CD8-positive, alpha-beta memory T cell (primary cell): Measurements from ENCODE around the gene ADM5. TPM values are rescaled to one million over a fixed set of nuclear protein-coding genes. Genes with fewer than 3 reads are reported as not detected.

Source experiments
- CTCF ChIA-PET: fragments of 350-600 bp; sonication (Branson Sonifier 250); formaldehyde crosslinking; loops from one replicate; lab custom pipeline; 2021; ENCODE audit warnings: antibody characterized with exemption; lab: Charles Lee
- POLR2A ChIA-PET: fragments of 350-600 bp; sonication (Branson Sonifier 250); formaldehyde crosslinking; loops from one replicate; lab custom pipeline; 2021; ENCODE audit warnings: antibody characterized with exemption; lab: Charles Lee
- DNase-seq, 5 donors: peaks; one replicate each; pipeline versions ENCODE4 v3.0.0 to v3.0.0-alpha.2; 2020 to 2022; ENCODE audit warnings: mixed read lengths in 1 of 5
- H3K27ac ChIP-seq: one replicate; pipeline ENCODE4 v1.7.0; 2013; ENCODE audit warnings: low read depth, mild to moderate bottlenecking, low read length, moderate library complexity
- H3K27me3 ChIP-seq: 2 replicates; pipeline ENCODE4 v1.7.0; 2013; ENCODE audit warnings: low read length, mild to moderate bottlenecking; ENCODE audit not compliant: insufficient read depth, poor library complexity, severe bottlenecking
- H3K36me3 ChIP-seq: 2 replicates; pipeline ENCODE4 v1.7.0; 2013; ENCODE audit warnings: mild to moderate bottlenecking, low read length, moderate library complexity; ENCODE audit not compliant: insufficient read depth
- H3K4me1 ChIP-seq: 2 replicates; pipeline ENCODE4 v1.7.0; 2013; ENCODE audit warnings: mild to moderate bottlenecking, low read length, moderate library complexity; ENCODE audit not compliant: insufficient read depth
- H3K4me3 ChIP-seq: 2 replicates; pipeline ENCODE4 v1.7.0; 2013; ENCODE audit warnings: mild to moderate bottlenecking, low read length
- H3K9me3 ChIP-seq: 2 replicates; pipeline ENCODE4 v1.7.0; 2013; ENCODE audit warnings: mild to moderate bottlenecking, low read length
- H3K27ac Mint-ChIP-seq, 8 donors: one replicate each; pipeline ENCODE4 v1.8.0; 2020 to 2021; ENCODE audit warnings: mixed read lengths in 8 of 8, mild to moderate bottlenecking in 6 of 8, inconsistent platforms in 3 of 8, moderate library complexity in 3 of 8
- H3K27me3 Mint-ChIP-seq, 2 donors: one replicate each; pipeline ENCODE4 v1.8.0; 2020 to 2021; ENCODE audit warnings: mixed read lengths in 2 of 2, mild to moderate bottlenecking in 1 of 2, moderate library complexity in 1 of 2
- H3K36me3 Mint-ChIP-seq, 3 donors: one replicate each; pipeline ENCODE4 v1.8.0; 2020 to 2021; ENCODE audit warnings: mixed read lengths in 3 of 3, inconsistent platforms in 1 of 3, mild to moderate bottlenecking in 1 of 3
- H3K4me1 Mint-ChIP-seq, 3 donors: one replicate each; pipeline ENCODE4 v1.8.0; 2020 to 2021; ENCODE audit warnings: mixed read lengths in 3 of 3, inconsistent platforms in 1 of 3, mild to moderate bottlenecking in 1 of 3
- H3K4me3 Mint-ChIP-seq, 7 donors: one replicate each; pipeline ENCODE4 v1.8.0; 2020 to 2021; ENCODE audit warnings: mixed read lengths in 7 of 7, mild to moderate bottlenecking in 6 of 7, moderate library complexity in 4 of 7, inconsistent platforms in 2 of 7
- H3K9me3 Mint-ChIP-seq, 5 donors: one replicate each; pipeline ENCODE4 v1.8.0; 2020 to 2022; ENCODE audit warnings: mixed read lengths in 5 of 5, mild to moderate bottlenecking in 3 of 5, moderate library complexity in 2 of 5, inconsistent platforms in 1 of 5
- polyA plus RNA-seq: library from polyadenylated mRNA; unstranded; fragments of 300-500 nt; fragmentation: Illumina TruSeq; gene quantifications from one replicate; pipeline ENCODE4 v1.2.3, GENCODE V29; 2021
- total RNA-seq, 2 experiments: library from RNA; stranded (reverse); gene quantifications; one replicate each; pipeline ENCODE4 v1.2.3, GENCODE V29; 2021

Gene ADM5
- total and polyA plus RNA-seq, 3 experiments from 2014 or later, result 0.91 to 7.2 (median 6.9) TPM

DNA sequence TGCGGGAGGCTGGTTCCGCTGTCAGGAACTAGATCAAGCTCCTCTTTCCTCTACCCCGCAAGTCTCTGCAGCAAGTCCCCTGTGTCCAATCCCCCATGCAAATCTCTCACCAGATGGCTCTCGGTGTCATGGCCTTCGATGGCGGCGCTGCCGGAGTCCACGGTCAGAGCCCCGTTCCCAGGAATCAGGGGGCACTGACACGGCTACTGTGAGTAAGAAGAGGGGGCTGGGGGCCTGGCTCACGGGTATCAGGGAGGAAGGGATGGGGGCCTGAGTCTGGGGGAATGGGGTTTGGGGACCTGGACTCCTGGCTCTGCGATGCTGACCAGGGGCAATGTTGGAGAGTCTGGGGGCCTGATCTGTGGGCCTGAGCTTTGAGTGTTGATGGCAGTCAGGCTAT is 43.4 kb upstream of the ADM5 start:
- peaks cover 19% of the 10 kb centered on the region for H3K4me1 ChIP-seq
- Mint-ChIP-seq H3K9me3 (no peaks in the 10 kb centered on the region), H3K27me3 (peaks cover 0 to 3% of the 10 kb centered on the region in 2 donors), H3K4me1 (peaks cover 32 to 50% (median 36%) of the 10 kb centered on the region in 3 donors), H3K4me3 (no peak overlapping the region), H3K27ac (peak overlapping the region in 2 of 8 donors; percentile 48 to 74), H3K36me3 (peaks cover 0 to 64% (median 0%) of the 10 kb centered on the region in 3 donors)
- peaks cover 17% of the 10 kb centered on the region for H3K36me3 ChIP-seq
- no peak overlapping the region for H3K4me3 ChIP-seq
- H3K27ac ChIP-seq, result no peak overlapping the region
- ChIA-PET CTCF (no interaction called here), POLR2A (no interaction called here)
- H3K9me3 ChIP-seq, result no peaks in the 10 kb centered on the region
- DNase-seq, result no peak
- no peaks in the 10 kb centered on the region for H3K27me3 ChIP-seq

DNA sequence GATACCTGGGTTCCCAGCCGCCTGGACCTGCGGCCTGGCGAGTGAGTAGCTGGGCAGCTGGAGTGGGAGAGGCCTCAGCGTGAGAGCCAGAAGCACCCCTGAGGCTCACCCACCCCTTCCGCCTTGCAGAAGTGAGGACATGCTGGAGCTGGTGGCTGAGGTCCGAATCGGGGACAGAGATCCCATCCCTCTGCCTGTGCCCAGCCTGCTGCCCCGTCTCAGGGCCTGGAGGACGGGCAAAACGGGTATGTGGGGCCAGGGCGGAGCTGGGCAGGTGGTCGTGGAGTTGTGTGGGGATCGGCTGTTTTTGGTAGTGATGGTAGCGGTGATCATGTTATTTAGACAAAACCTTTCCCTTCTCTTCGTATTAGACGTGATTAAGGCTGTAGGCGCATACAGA is 42.8 kb upstream of the ADM5 start:
- H3K36me3 ChIP-seq, result peaks cover 17% of the 10 kb centered on the region
- CTCF ChIA-PET, result no interaction called here

GRCh38 chr19:49651029-49651819 is 38.2 kb upstream of the ADM5 start:
- Histone ChIP-seq H3K9me3 (no peaks in the 10 kb centered on the region), H3K4me1 (no peaks in the 10 kb centered on the region), H3K27ac (no peak overlapping the region), H3K4me3 (no peak overlapping the region), H3K27me3 (no peaks in the 10 kb centered on the region), H3K36me3 (peaks cover 38% of the 10 kb centered on the region)
- no peaks in the 10 kb centered on the region for H3K9me3 Mint-ChIP-seq
- H3K4me1 Mint-ChIP-seq, result peaks cover 2 to 6% (median 4%) of the 10 kb centered on the region in 3 donors
- peak in 1 of 5 donors; percentile 45 for DNase-seq
- H3K36me3 Mint-ChIP-seq, result peaks cover 0 to 74% (median 1%) of the 10 kb centered on the region in 3 donors
- ChIA-PET CTCF (no interaction called here), POLR2A (no interaction called here)
- H3K27me3 Mint-ChIP-seq, result no peaks in the 10 kb centered on the region
- no peak overlapping the region for H3K4me3 Mint-ChIP-seq
- H3K27ac Mint-ChIP-seq, result no peak overlapping the region

More for the DNA sequence above, 42.8 kb upstream of the ADM5 start:
- POLR2A ChIA-PET, result no interaction called here
- peak in 1 of 5 donors; percentile 37 for DNase-seq
- H3K4me3 ChIP-seq, result no peak overlapping the region
- no peak overlapping the region for H3K27ac ChIP-seq
- Mint-ChIP-seq H3K4me1 (peaks cover 28 to 46% (median 31%) of the 10 kb centered on the region in 3 donors), H3K4me3 (peak overlapping the region in 2 of 7 donors; percentile 23 to 64), H3K27ac (peak overlapping the region in 3 of 8 donors; percentile 20 to 79 (median 52)), H3K9me3 (no peaks in the 10 kb centered on the region), H3K27me3 (peaks cover 0 to 3% of the 10 kb centered on the region in 2 donors), H3K36me3 (peaks cover 0 to 65% (median 0%) of the 10 kb centered on the region in 3 donors)
- no peaks in the 10 kb centered on the region for H3K9me3 ChIP-seq
- no peaks in the 10 kb centered on the region for H3K27me3 ChIP-seq
- H3K4me1 ChIP-seq, result peaks cover 13% of the 10 kb centered on the region

DNA sequence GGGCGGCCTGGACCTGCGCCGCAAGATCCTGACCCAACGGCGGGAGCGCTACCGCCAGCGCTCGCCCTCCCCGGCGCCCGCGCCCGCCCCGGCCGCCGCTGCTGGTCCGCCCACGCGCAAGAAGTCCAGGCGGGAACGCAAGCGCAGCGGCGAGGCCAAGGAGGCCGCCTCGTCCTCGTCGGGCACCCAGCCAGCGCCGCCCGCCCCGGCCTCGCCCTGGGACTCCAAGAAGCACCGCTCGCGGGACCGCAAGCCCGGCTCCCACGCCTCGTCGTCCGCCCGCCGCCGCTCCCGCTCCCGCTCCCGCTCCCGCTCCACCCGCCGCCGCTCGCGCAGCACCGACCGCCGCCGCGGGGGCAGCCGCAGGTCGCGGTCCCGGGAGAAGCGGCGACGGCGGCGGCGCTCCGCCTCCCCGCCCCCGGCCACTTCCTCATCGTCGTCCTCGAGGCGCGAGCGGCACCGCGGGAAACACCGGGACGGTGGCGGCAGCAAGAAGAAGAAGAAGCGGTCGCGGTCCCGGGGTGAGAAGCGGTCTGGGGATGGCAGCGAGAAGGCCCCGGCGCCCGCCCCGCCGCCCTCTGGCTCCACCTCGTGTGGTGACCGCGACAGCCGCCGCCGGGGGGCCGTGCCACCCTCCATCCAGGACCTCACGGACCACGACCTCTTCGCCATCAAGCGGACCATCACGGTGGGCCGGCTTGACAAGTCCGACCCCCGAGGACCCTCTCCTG is 37.4 kb upstream of the ADM5 start:
- H3K27me3 ChIP-seq, result no peaks in the 10 kb centered on the region
- Mint-ChIP-seq H3K36me3 (peaks cover 0 to 74% (median 1%) of the 10 kb centered on the region in 3 donors), H3K9me3 (no peaks in the 10 kb centered on the region), H3K27me3 (no peaks in the 10 kb centered on the region), H3K27ac (no peak overlapping the region), H3K4me1 (peaks cover 1% of the 10 kb centered on the region in 3 donors), H3K4me3 (no peak overlapping the region)
- no peak overlapping the region for H3K27ac ChIP-seq
- ChIA-PET POLR2A (no interaction called here), CTCF (no interaction called here)
- H3K36me3 ChIP-seq, result peaks cover 39% of the 10 kb centered on the region
- DNase-seq, result no peak
- no peaks in the 10 kb centered on the region for H3K9me3 ChIP-seq
- no peaks in the 10 kb centered on the region for H3K4me1 ChIP-seq
- no peak overlapping the region for H3K4me3 ChIP-seq

GRCh38 chr19:49652551-49653465 is 36.6 kb upstream of the ADM5 start:
- H3K9me3 Mint-ChIP-seq, result no peaks in the 10 kb centered on the region
- H3K27ac Mint-ChIP-seq, result no peak overlapping the region
- H3K27me3 Mint-ChIP-seq, result no peaks in the 10 kb centered on the region
- peaks cover 34% of the 10 kb centered on the region for H3K36me3 ChIP-seq
- H3K4me3 Mint-ChIP-seq, result no peak overlapping the region
- H3K4me1 ChIP-seq, result no peaks in the 10 kb centered on the region
- ChIA-PET POLR2A (interaction anchor here (1.0 kb wide), 1 partner anchor 12 kb away, joined by 3 read pairs; the partner anchor contains the start of genes BCL2L12 and IRF3), CTCF (no interaction called here)
- no peaks in the 10 kb centered on the region for H3K9me3 ChIP-seq
- peak in 1 of 5 donors; percentile 44 for DNase-seq
- H3K4me1 Mint-ChIP-seq, result peaks cover 0 to 4% (median 2%) of the 10 kb centered on the region in 3 donors
- no peak overlapping the region for H3K4me3 ChIP-seq
- no peak overlapping the region for H3K27ac ChIP-seq
- H3K36me3 Mint-ChIP-seq, result peaks cover 0 to 73% (median 1%) of the 10 kb centered on the region in 3 donors
- H3K27me3 ChIP-seq, result no peaks in the 10 kb centered on the region

DNA sequence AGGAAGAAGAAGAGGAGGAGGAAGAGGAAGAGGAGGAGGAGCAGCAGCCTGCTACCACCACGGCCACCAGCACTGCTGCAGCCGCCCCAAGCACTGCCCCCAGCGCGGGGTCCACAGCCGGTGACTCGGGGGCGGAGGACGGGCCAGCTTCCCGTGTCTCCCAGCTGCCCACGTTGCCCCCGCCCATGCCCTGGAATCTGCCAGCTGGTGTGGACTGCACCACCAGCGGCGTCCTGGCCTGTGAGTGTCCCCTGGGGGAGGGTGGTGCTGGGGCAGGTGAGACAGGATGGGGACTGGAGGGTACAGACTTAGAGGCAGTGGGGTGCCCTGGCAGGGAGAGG is 36.0 kb upstream of the ADM5 start:
- no peak for DNase-seq
- Mint-ChIP-seq H3K4me1 (peaks cover 0 to 4% (median 2%) of the 10 kb centered on the region in 3 donors), H3K9me3 (no peaks in the 10 kb centered on the region), H3K27ac (no peak overlapping the region), H3K4me3 (no peak overlapping the region), H3K27me3 (no peaks in the 10 kb centered on the region), H3K36me3 (peaks cover 0 to 75% (median 1%) of the 10 kb centered on the region in 3 donors)
- POLR2A ChIA-PET, result interaction anchor here (1.0 kb wide), 1 partner anchor 12 kb away, joined by 3 read pairs; the partner anchor contains the start of genes BCL2L12 and IRF3
- no peak overlapping the region for H3K4me3 ChIP-seq
- no peaks in the 10 kb centered on the region for H3K9me3 ChIP-seq
- H3K36me3 ChIP-seq, result peaks cover 34% of the 10 kb centered on the region
- H3K4me1 ChIP-seq, result no peaks in the 10 kb centered on the region
- CTCF ChIA-PET, result no interaction called here
- no peaks in the 10 kb centered on the region for H3K27me3 ChIP-seq
- no peak overlapping the region for H3K27ac ChIP-seq

GRCh38 chr19:49654581-49654980 is 34.8 kb upstream of the ADM5 start:
- H3K9me3 Mint-ChIP-seq, result no peaks in the 10 kb centered on the region
- H3K4me1 ChIP-seq, result no peaks in the 10 kb centered on the region
- DNase-seq, result no peak
- no peak overlapping the region for H3K4me3 ChIP-seq
- no peaks in the 10 kb centered on the region for H3K27me3 ChIP-seq
- peaks cover 0 to 77% (median 1%) of the 10 kb centered on the region in 3 donors for H3K36me3 Mint-ChIP-seq
- CTCF ChIA-PET, result interaction anchor here (2.6 kb wide), 1 partner anchor 12 kb away, joined by 8 read pairs; the partner anchor contains the start of gene SCAF1
- peaks cover 44% of the 10 kb centered on the region for H3K36me3 ChIP-seq
- POLR2A ChIA-PET, result no interaction called here
- H3K4me3 Mint-ChIP-seq, result no peak overlapping the region
- no peaks in the 10 kb centered on the region for H3K9me3 ChIP-seq
- H3K27me3 Mint-ChIP-seq, result no peaks in the 10 kb centered on the region
- H3K27ac ChIP-seq, result no peak overlapping the region
- peaks cover 0 to 9% (median 2%) of the 10 kb centered on the region in 3 donors for H3K4me1 Mint-ChIP-seq
- H3K27ac Mint-ChIP-seq, result peak overlapping the region in 2 of 8 donors; percentile 50 to 74
